Natural killer cell treated with Interleukin-12 subunit alpha and Interleukin-12 subunit beta and Interleukin-15 and Interleukin-18, amount 100 ng/mL, for 72 hours (primary cell): ENCODE data around the gene TSPOAP1. TPM values are rescaled to one million over a fixed set of nuclear protein-coding genes. Genes with fewer than 3 reads are reported as not detected.

Source experiments
- ATAC-seq, 2 donors: fragments of 150-1000 bp; cut with Tn5 transposase in 1 of 2; sonication (Bioruptor Pico), chemical (Tn5 transposase) in 1 of 2; 2 replicates each; pipeline ENCODE4 v1.10.0; 2021
- DNase-seq: peaks from one replicate; pipeline ENCODE4 v3.0.0; 2022; ENCODE audit warnings: low spot score
- H3K27ac Mint-ChIP-seq, 2 donors: 1 replicate in 1 of 2; 2 replicates in 1 of 2; pipeline ENCODE4 v1.8.0; 2022; ENCODE audit warnings: mixed read lengths in 2 of 2, mild to moderate bottlenecking in 1 of 2, moderate library complexity in 1 of 2
- H3K27me3 Mint-ChIP-seq, 2 donors: 1 replicate in 1 of 2; 2 replicates in 1 of 2; pipeline ENCODE4 v1.8.0; 2022; ENCODE audit warnings: mixed read lengths in 2 of 2
- H3K36me3 Mint-ChIP-seq: one replicate; pipeline ENCODE4 v1.8.0; 2022; ENCODE audit warnings: mixed read lengths
- H3K4me1 Mint-ChIP-seq, 2 donors: 1 replicate in 1 of 2; 2 replicates in 1 of 2; pipeline ENCODE4 v1.8.0; 2022; ENCODE audit warnings: low read depth in 2 of 2, mixed read lengths in 2 of 2, mild to moderate bottlenecking in 1 of 2
- H3K4me3 Mint-ChIP-seq: one replicate; pipeline ENCODE4 v1.8.0; 2022; ENCODE audit warnings: mixed read lengths
- H3K9me3 Mint-ChIP-seq: 2 replicates; pipeline ENCODE4 v1.8.0; 2022; ENCODE audit warnings: mixed read lengths
- total RNA-seq, 2 donors: library from RNA; stranded (reverse); gene quantifications; one replicate each; pipeline ENCODE4 v1.2.3, GENCODE V29; 2022

TSPOAP1 gene
- total RNA-seq, 2 donors from 2014 or later, result 54.0 to 82.3 TPM

DNA sequence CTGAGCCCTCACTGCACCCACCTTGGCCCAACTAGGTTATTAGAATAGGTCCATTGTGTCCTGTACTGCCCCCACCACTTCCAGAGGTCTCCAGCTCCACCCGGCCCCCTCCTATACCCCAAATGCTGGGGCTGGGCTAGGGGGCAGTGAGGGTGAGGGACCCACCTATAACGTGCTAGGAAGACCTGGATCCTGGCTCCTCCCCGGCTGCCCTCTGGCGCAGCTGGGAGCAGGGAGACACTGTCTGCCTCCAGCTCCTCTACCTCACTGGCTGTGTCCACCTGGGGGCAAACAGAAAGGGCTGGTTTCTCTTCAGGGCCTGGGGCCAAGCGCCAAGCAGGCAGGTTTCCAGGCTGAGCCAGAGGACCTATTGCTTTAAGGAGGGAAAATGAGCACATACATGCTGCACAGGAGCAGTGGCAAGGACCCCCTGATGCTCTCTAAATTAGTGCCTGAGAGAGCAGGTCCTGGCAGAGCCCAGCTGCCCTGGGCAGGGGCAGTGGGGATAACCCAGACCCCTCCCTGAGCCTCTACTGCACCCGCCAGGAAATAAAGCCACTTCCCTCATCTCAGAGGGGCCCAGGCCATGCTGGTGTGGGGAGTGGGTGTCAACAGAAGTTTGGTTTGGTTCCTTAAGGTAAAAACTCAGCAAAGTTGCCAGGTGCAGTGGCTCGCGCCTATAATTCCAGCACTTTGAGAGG lies 12.2 kb downstream of the TSPOAP1 start:
- no peak overlapping the region for H3K4me3 Mint-ChIP-seq
- no peaks in the 10 kb centered on the region for H3K27me3 Mint-ChIP-seq
- peaks cover 16 to 30% of the 10 kb centered on the region in 2 donors for H3K4me1 Mint-ChIP-seq
- H3K36me3 Mint-ChIP-seq, result peaks cover 13% of the 10 kb centered on the region
- peak overlapping the region; percentile 65 to 85 for H3K27ac Mint-ChIP-seq
- DNase-seq (no peak), ATAC-seq (no peak)
- H3K9me3 Mint-ChIP-seq, result no peaks in the 10 kb centered on the region

DNA sequence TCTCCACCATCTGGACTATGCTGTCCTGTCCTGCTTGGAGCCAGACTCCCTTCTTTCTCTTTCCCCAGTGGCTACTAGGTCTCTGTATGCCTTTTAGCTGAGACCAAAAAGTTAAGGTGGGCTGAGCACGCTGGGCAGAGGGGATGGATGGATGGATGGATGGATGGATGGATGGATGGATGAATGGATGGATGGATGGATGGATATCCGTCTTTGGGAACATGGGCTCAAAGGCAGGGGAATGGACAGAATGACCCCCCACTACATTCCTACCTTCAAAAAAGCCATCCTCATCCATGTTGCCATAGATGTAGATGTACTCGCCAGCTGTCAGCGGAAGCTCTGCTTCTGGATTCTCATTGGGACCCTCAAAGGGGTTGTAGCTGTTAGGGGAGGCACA lies 12.8 kb downstream of the TSPOAP1 start:
- H3K27ac Mint-ChIP-seq, result peak overlapping the region; percentile 49 to 85
- ATAC-seq (no peak), DNase-seq (no peak)
- no peaks in the 10 kb centered on the region for H3K27me3 Mint-ChIP-seq
- no peak overlapping the region for H3K4me3 Mint-ChIP-seq
- H3K4me1 Mint-ChIP-seq, result peaks cover 16 to 27% of the 10 kb centered on the region in 2 donors
- peaks cover 13% of the 10 kb centered on the region for H3K36me3 Mint-ChIP-seq
- no peaks in the 10 kb centered on the region for H3K9me3 Mint-ChIP-seq

DNA sequence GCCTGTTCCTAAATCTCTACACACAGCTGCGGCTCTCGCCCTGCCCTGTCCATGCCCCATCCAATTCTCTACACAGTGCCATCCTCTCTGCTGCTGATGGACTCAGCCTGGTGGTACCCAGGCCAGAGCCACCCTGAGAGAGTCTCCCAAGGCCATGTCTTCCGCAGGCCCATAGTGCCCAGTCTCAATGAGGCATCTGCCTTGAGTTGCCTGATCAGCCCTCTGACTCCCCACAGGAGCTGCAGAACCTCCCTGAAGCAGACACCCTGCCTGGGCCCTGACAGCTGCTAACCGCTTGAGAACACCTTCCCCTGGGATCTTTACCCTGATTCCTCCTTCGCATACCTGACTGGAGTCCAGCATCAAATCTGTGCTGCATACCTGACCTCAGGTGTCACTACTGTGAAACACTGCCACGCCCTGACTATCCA lies 13.3 kb downstream of the TSPOAP1 start:
- Mint-ChIP-seq H3K4me1 (peaks cover 16 to 25% of the 10 kb centered on the region in 2 donors), H3K4me3 (no peak overlapping the region), H3K9me3 (no peaks in the 10 kb centered on the region), H3K36me3 (peaks cover 13% of the 10 kb centered on the region), H3K27me3 (no peaks in the 10 kb centered on the region), H3K27ac (peak overlapping the region; percentile 49 to 85)
- ATAC-seq (no peak), DNase-seq (no peak)

GRCh38 chr17:58314706-58315015 lies 13.9 kb downstream of the TSPOAP1 start:
- no peak for DNase-seq
- peaks cover 16 to 25% of the 10 kb centered on the region in 2 donors for H3K4me1 Mint-ChIP-seq
- H3K27me3 Mint-ChIP-seq, result no peaks in the 10 kb centered on the region
- peaks cover 13% of the 10 kb centered on the region for H3K36me3 Mint-ChIP-seq
- no peak overlapping the region for H3K4me3 Mint-ChIP-seq
- H3K9me3 Mint-ChIP-seq, result no peaks in the 10 kb centered on the region
- H3K27ac Mint-ChIP-seq, result peak overlapping the region; percentile 49 to 85
- ATAC-seq, result no peak

DNA sequence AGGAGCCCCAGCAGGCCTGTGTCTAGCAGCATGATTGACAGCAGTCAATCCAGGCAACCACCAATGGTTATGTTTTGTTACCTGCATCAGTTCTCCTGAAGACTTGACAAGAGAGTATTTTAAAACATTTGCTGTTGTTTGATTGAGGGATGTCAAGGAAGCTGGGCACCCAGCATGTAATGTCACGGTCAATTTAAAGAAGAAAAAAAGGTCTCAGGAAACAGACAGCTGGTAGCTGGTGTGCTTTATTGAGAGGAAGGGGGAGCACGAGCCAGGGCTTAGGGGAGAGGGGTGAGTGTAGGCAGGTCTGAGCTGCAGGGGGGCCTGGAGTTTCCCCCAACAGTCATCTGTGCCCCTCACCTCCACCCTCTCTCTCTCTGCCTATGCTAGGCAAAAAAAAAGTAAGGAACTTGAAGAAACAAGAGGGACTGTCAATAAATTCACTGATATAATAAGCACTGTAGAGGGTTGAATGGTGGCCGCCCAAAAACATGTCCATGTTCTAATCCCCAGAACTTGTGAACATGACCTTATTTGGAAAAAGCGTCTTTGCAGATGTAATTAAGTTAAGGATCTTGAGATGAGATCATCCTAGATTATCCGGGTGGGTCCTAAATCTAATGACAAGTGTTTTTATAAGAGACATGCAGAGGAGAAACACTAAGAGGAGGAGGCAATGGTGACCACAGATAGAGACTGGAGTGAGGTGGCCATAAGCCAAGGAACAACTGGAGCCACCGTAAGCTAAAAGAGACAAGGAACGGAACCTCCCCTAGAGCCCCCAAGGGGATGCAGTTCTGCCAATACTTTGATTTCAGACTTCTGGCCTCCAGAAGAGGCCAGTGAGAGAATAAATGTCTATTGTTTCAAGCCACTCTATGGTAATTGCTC lies 14.5 kb downstream of the TSPOAP1 start:
- H3K36me3 Mint-ChIP-seq, result peaks cover 13% of the 10 kb centered on the region
- peak overlapping the region; percentile 49 to 85 for H3K27ac Mint-ChIP-seq
- H3K4me1 Mint-ChIP-seq, result peaks cover 16 to 28% of the 10 kb centered on the region in 2 donors
- no peak overlapping the region for H3K4me3 Mint-ChIP-seq
- no peak for DNase-seq
- H3K27me3 Mint-ChIP-seq, result no peaks in the 10 kb centered on the region
- ATAC-seq, result no peak
- no peaks in the 10 kb centered on the region for H3K9me3 Mint-ChIP-seq

GRCh38 chr17:58312829-58313228 lies 15.8 kb downstream of the TSPOAP1 start:
- peaks cover 16 to 25% of the 10 kb centered on the region in 2 donors for H3K4me1 Mint-ChIP-seq
- ATAC-seq (no peak), DNase-seq (no peak)
- H3K9me3 Mint-ChIP-seq, result no peaks in the 10 kb centered on the region
- H3K27ac Mint-ChIP-seq, result peak overlapping the region in 1 of 2 donors; percentile 74
- peaks cover 13% of the 10 kb centered on the region for H3K36me3 Mint-ChIP-seq
- no peaks in the 10 kb centered on the region for H3K27me3 Mint-ChIP-seq
- H3K4me3 Mint-ChIP-seq, result no peak overlapping the region

DNA sequence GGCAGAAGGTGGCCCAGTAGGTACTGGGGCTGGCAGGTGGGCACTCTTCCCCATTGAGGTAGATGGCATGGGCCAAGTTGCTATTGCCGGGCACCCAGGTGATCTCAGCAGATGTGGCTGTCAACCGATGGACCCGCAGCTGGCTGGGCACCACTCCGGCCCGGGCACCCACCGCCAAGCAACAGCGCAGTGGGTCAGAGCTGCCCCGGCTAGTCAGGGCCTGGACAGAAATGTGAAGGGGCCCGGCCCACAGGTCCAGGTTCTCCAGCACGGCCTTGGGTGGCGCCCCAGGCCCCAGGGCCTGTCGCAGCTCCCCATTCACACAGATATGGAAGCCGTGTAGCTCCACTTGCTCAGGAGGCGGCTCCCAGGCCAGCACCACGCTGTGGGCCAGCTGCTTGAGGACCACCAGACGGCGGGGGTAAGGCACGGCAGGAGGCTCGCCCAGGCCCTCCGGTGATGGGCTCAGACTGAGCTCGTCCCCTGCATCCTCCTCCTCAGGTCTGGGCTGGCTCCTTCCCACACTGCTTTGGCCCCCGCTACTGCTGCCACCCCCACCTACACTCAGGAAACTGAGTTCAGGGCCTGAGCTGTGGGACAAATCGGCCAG lies 16.5 kb downstream of the TSPOAP1 start:
- Mint-ChIP-seq H3K4me3 (no peak overlapping the region), H3K9me3 (no peaks in the 10 kb centered on the region), H3K4me1 (peaks cover 9 to 21% of the 10 kb centered on the region in 2 donors), H3K36me3 (peaks cover 13% of the 10 kb centered on the region), H3K27ac (peak overlapping the region in 1 of 2 donors; percentile 74), H3K27me3 (no peaks in the 10 kb centered on the region)
- DNase-seq, result no peak
- peak in 1 of 2 donors; percentile 9 for ATAC-seq

DNA sequence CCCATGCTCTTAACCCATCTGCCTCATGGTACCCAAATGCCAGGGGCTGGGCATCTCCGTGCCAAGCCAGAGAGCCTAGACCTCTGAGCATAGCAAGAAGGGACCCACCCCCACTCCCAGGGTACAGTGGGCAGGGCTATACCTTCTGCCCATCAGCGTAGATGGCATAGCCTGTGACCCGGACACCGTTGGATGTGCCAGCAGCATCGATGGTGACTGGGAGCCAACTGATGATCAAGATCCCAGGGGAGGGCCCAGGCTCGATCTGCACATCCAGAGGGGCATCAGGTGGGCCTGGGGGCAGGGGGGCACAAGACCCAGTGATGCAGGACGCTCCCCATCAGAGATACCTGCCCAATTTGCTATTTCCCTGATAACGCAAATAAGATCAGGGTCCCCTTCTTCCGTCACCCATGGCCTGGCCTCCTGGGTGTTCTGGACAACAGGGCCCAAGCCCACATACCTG lies 17.1 kb downstream of the TSPOAP1 start:
- H3K9me3 Mint-ChIP-seq, result no peaks in the 10 kb centered on the region
- no peak overlapping the region for H3K4me3 Mint-ChIP-seq
- H3K27ac Mint-ChIP-seq, result no peak overlapping the region
- DNase-seq (no peak), ATAC-seq (no peak)
- H3K27me3 Mint-ChIP-seq, result no peaks in the 10 kb centered on the region
- H3K4me1 Mint-ChIP-seq, result peaks cover 8 to 21% of the 10 kb centered on the region in 2 donors
- H3K36me3 Mint-ChIP-seq, result peaks cover 13% of the 10 kb centered on the region

- peak in 1 of 2 donors; percentile 7 for ATAC-seq
These were observed 17.8 kb downstream of the TSPOAP1 start for GRCh38 chr17:58310511-58311428.

DNA sequence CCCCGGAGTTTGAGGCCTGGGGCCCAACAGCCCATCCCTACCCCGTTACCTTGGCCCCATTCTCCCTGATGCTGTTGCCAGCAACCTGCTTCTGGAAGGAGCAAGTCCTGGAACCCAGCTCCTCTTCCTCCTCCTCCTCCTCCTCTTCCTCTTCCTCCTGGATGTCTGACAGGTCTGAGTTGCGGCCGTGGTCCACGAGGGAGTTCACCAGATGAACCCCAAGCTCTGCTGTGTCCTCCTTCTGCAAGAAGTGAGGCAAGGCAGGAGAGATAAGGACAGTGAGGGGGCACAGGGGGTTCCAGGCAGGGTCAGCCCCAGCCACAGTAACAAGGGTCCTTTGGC lies 18.7 kb downstream of the TSPOAP1 start:
- DNase-seq, result no peak
- ATAC-seq, result no peak
- no peaks in the 10 kb centered on the region for H3K9me3 Mint-ChIP-seq
- no peaks in the 10 kb centered on the region for H3K27me3 Mint-ChIP-seq
- peaks cover 4 to 16% of the 10 kb centered on the region in 2 donors for H3K4me1 Mint-ChIP-seq
- peaks cover 13% of the 10 kb centered on the region for H3K36me3 Mint-ChIP-seq
- no peak overlapping the region for H3K27ac Mint-ChIP-seq
- H3K4me3 Mint-ChIP-seq, result no peak overlapping the region

More at GRCh38 chr17:58310511-58311428, 17.8 kb downstream of the TSPOAP1 start:
- Mint-ChIP-seq H3K27me3 (no peaks in the 10 kb centered on the region), H3K4me3 (no peak overlapping the region), H3K36me3 (peaks cover 13% of the 10 kb centered on the region), H3K4me1 (peaks cover 8 to 21% of the 10 kb centered on the region in 2 donors), H3K9me3 (no peaks in the 10 kb centered on the region), H3K27ac (no peak overlapping the region)
- no peak for DNase-seq

DNA sequence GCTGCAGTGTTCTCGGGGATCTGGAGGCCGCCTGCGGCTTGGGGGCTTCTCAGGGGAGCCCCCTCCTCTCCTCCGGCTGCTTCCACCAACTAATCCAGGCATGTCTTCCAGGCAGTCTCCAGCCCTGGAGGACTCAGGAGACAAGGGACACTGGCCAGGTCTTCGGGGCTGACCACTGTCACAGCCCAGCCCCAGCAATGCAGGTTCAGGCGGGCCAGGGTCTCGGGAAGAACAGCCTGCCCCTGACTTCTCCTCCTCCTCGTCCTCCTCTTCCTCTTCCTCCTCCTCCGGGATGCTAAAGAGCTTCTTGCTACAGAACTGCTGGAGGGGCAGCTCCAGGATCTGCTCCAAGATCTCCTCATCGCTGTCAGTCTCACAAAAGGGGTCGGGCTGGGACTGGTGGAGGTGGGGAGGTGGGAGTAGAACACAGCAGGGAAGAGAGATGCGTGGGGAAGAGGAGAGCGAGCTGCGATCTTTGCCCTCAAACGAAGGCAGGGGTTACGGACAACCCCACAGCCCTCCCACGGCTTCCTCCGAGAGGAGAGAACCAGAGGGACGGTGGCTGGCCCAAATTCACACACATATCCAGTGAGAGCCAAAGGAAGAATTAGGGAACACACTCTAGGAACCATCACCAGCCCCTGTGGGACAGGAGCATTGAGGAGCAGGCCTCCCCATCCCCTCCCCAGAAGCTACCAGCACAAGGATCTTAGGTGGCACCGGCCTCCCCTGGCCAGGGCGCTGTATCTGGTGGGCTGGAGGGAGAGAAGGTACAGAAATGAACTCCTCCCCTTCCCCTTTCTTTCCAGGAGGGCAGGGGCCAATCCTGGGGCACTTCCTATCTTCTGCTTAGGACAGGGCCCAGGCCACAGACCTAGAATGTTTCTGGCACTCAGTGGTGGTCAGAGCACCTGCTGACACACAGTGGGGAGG lies 19.3 kb downstream of the TSPOAP1 start:
- Mint-ChIP-seq H3K4me1 (peaks cover 3 to 16% of the 10 kb centered on the region in 2 donors), H3K27me3 (no peaks in the 10 kb centered on the region), H3K9me3 (no peaks in the 10 kb centered on the region), H3K4me3 (no peak overlapping the region), H3K36me3 (peaks cover 7% of the 10 kb centered on the region), H3K27ac (peak overlapping the region in 1 of 2 donors; percentile 60)
- ATAC-seq, result no peak
- DNase-seq, result no peak

GRCh38 chr17:58308173-58308984 lies 20.2 kb downstream of the TSPOAP1 start:
- no peak overlapping the region for H3K4me3 Mint-ChIP-seq
- H3K9me3 Mint-ChIP-seq, result no peaks in the 10 kb centered on the region
- ATAC-seq (no peak), DNase-seq (no peak)
- H3K27ac Mint-ChIP-seq, result no peak overlapping the region
- no peaks in the 10 kb centered on the region for H3K27me3 Mint-ChIP-seq
- no peaks in the 10 kb centered on the region for H3K36me3 Mint-ChIP-seq
- H3K4me1 Mint-ChIP-seq, result peaks cover 0 to 13% of the 10 kb centered on the region in 2 donors
